Chondrocyte (in vitro differentiated cells): ENCODE data around the gene ETV7. TPM values are rescaled to one million over a fixed set of nuclear protein-coding genes. Genes with fewer than 3 reads are reported as not detected.

Experiments used
- DNase-seq: peaks from one replicate; pipeline ENCODE4 v3.0.0; 2021; ENCODE audit warnings: mixed read lengths, low spot score
- H3K27ac Mint-ChIP-seq: one replicate; pipeline ENCODE4 v1.8.0; 2021; ENCODE audit warnings: mild to moderate bottlenecking, moderate library complexity, mixed read lengths; ENCODE audit not compliant: unreplicated experiment
- H3K27me3 Mint-ChIP-seq: 2 replicates; pipeline ENCODE4 v1.8.0; 2021; ENCODE audit warnings: low read depth, mixed read lengths
- H3K36me3 Mint-ChIP-seq: 2 replicates; pipeline ENCODE4 v1.8.0; 2021; ENCODE audit warnings: low read depth, mixed read lengths
- H3K4me1 Mint-ChIP-seq: 2 replicates; pipeline ENCODE4 v1.8.0; 2021; ENCODE audit warnings: low read depth, mild to moderate bottlenecking, mixed read lengths
- H3K4me3 Mint-ChIP-seq: one replicate; pipeline ENCODE4 v1.8.0; 2021; ENCODE audit warnings: mild to moderate bottlenecking, moderate library complexity, mixed read lengths; ENCODE audit not compliant: unreplicated experiment
- H3K9me3 Mint-ChIP-seq: 2 replicates; pipeline ENCODE4 v1.8.0; 2021; ENCODE audit warnings: low read depth, mixed read lengths
- CTCF ChIP-seq: fragments of 200-600 bp; sonication (generic); IDR thresholded peaks from 2 replicates; pipeline ENCODE4 v1.5.0; 2021; ENCODE audit warnings: antibody characterized with exemption, mild to moderate bottlenecking, moderate library complexity
- total RNA-seq: library from RNA; stranded (reverse); gene quantifications from 3 replicates; pipeline ENCODE4 v1.2.1, GENCODE V29; 2021

Gene ETV7
- total RNA-seq, 1 donor from 2014 or later, result not detected

DNA sequence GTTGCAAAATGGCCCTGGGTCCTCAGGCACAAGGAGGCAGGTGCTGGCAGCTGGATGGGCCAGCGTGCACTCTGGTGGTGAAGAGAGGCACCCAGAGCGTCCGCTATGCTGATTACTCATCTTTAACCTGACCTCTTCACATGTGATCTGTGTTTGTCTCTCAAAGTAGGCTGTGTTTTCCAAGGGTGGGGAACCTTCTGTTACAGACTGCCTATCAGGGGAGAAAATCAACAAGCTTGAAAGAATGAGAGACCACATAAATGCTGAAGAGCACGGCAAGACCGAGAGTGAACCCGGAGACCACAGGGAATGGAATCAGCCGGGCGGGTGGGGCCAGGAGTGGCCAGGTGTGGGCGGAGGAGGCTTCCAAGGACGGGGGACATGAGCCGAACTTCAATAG is 67.0 kb downstream of the ETV7 start:
- H3K27ac Mint-ChIP-seq, result no peak overlapping the region
- no peak overlapping the region for H3K4me3 Mint-ChIP-seq
- no peaks in the 10 kb centered on the region for H3K9me3 Mint-ChIP-seq
- H3K27me3 Mint-ChIP-seq, result peaks cover 25% of the 10 kb centered on the region
- no peak for DNase-seq
- no peak for TF ChIP-seq CTCF
- peaks cover 3% of the 10 kb centered on the region for H3K4me1 Mint-ChIP-seq
- no peaks in the 10 kb centered on the region for H3K36me3 Mint-ChIP-seq

DNA sequence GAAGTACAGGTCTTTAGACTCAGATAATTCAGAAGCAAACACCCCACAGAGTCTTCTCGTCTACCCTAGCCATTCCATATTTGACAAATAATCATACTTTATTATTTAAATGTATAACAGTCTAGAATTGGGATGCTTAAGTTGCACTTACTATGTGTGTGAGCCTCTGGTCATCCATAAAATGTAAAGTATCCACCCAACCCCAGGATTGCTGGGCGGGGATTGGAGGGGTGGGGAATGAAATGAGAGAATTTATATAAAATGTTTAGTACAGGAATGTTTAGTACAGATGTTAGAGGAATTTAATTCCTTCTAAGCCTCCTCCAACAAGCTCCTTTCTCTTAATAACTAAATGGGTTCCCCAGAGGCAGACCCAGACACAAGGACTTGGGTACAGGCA is 67.6 kb downstream of the ETV7 start:
- no peak for DNase-seq
- H3K36me3 Mint-ChIP-seq, result no peaks in the 10 kb centered on the region
- peaks cover 3% of the 10 kb centered on the region for H3K4me1 Mint-ChIP-seq
- H3K9me3 Mint-ChIP-seq, result no peaks in the 10 kb centered on the region
- no peak overlapping the region for H3K4me3 Mint-ChIP-seq
- peaks cover 25% of the 10 kb centered on the region for H3K27me3 Mint-ChIP-seq
- TF ChIP-seq CTCF, result no peak
- no peak overlapping the region for H3K27ac Mint-ChIP-seq

DNA sequence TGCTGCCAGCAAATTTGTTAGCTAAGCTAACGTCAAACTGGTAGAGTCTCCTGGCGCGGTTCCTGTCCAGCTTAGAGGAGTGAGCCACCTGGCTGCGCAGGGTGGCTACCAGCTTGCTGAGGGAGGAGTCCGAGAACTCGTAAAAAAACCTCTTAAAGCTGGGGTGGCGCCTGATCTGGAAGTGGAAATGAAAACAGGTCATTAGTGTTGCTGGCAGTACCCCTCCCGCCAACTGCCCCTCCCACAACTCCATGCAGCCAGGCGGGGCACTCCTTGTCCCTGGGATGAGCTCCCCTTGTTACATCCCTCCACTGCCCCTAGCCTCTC is 68.1 kb downstream of the ETV7 start:
- no peaks in the 10 kb centered on the region for H3K9me3 Mint-ChIP-seq
- H3K36me3 Mint-ChIP-seq, result no peaks in the 10 kb centered on the region
- no peak overlapping the region for H3K27ac Mint-ChIP-seq
- no peak for TF ChIP-seq CTCF
- no peak for DNase-seq
- peaks cover 27% of the 10 kb centered on the region for H3K27me3 Mint-ChIP-seq
- peaks cover 3% of the 10 kb centered on the region for H3K4me1 Mint-ChIP-seq
- H3K4me3 Mint-ChIP-seq, result no peak overlapping the region

DNA sequence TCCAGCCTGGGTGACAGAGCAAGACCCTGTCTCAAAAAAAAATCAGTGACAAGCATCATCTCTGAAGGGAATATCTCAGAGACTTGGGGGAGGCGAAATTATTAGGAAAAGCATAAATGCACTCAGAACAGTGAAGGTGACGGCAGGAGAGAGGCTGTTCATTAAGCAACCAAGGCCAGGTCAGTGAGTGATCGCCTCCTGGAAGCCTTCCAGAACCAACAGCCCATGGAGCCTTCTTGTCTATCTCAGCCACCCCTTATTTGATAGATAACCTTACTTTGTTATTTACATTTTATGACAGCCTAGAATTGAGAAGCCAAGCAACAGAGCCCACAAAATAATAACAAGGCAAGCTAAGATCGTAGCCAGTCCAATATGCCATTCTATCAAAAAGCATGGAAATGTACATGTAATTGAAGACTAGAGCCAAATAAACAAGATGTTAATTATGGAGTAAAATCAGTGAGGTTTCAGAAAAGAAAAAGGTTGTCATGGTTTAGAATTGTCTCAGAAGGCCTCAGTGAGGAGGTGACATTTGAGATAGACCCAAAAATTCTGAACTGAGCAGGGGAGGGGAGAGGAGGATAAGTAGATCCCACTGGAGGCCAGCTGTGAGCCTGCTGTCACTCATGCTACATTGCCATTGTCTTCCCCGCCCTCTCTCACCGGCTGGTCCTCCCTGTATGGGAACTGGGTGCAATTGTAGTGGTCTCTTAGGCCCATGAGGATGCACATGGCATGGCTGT is 68.6 kb downstream of the ETV7 start:
- no peak for DNase-seq
- Mint-ChIP-seq H3K4me1 (peaks cover 3% of the 10 kb centered on the region), H3K36me3 (no peaks in the 10 kb centered on the region), H3K4me3 (no peak overlapping the region), H3K9me3 (no peaks in the 10 kb centered on the region), H3K27ac (no peak overlapping the region), H3K27me3 (peaks cover 27% of the 10 kb centered on the region)
- no peak for TF ChIP-seq CTCF

DNA sequence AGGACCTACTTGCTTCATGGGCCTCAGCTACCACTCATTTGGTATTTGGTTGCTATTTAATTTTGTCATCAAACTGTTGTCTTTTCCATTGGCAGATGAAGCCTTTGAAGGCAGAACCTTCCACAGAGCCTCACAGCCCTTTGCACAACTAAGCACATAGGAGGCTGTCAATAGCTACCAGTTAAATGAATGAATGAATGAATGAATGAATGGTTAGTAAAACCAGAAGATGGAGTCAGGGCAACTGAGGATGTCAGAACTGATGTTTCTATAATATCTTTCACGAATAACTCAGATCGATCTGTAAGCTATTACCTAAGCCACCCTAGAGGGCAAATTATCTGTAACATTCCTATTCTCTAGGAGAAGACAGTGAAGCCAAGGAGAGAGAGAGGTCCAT is 69.8 kb downstream of the ETV7 start:
- Mint-ChIP-seq H3K27me3 (peaks cover 27% of the 10 kb centered on the region), H3K36me3 (no peaks in the 10 kb centered on the region), H3K4me3 (no peak overlapping the region), H3K9me3 (no peaks in the 10 kb centered on the region), H3K27ac (no peak overlapping the region), H3K4me1 (peaks cover 3% of the 10 kb centered on the region)
- no peak for TF ChIP-seq CTCF
- no peak for DNase-seq

Other genes starting within 250 kb of the ETV7 start
- 25.6 to 28.5 TPM (median 28.2 TPM) in 3 replicates for gene BRPF3, start 190.9 kb downstream of the ETV7 start, total RNA-seq
- gene PNPLA1, start 117.6 kb downstream of the ETV7 start, total RNA-seq, result not detected in 3 replicates
- gene BNIP5, start 50.8 kb downstream of the ETV7 start, total RNA-seq, result not detected in 3 replicates
- gene PXT1, start 55.2 kb upstream of the ETV7 start, total RNA-seq, result not detected in 3 replicates
- gene KCTD20, start 55.3 kb upstream of the ETV7 start, total RNA-seq, result 76.0 to 92.4 TPM (median 89.1 TPM) in 3 replicates
- gene STK38, start 159.8 kb upstream of the ETV7 start, total RNA-seq, result 60.4 to 65.1 TPM (median 63.2 TPM) in 3 replicates
- 180 to 233 TPM (median 191 TPM) in 3 replicates for gene SRSF3, start 206.7 kb upstream of the ETV7 start, total RNA-seq